ENCODE measurements around the gene RASGRF2.

- no peak for TF ChIP-seq GABPA (IDR thresholded peaks at IDR 0.05; ENCODE audit: low read depth)
- TF ChIP-seq POLR2AphosphoS5 (IDR thresholded peaks at IDR 0.05; ENCODE audit: low read depth): no peak
These were observed 17.6 kb downstream of the RASGRF2 start for GRCh38 chr5:80977764-80978163.
